Fibroblast of lung (primary cell): Measurements from ENCODE around the gene LPIN3. TPM values are rescaled to one million over a fixed set of nuclear protein-coding genes. Genes with fewer than 3 reads are reported as not detected.

ENCODE experiments used
- DNase-seq, 2 donors: peaks; one replicate each; pipeline versions ENCODE4 v3.0.0 to v3.0.0-alpha.2; 2010; ENCODE audit warnings: low read depth in 2 of 2
- H2AFZ ChIP-seq: 2 replicates; pipeline ENCODE4 v1.5.1; 2012; ENCODE audit warnings: low read length, control low read depth, inconsistent platforms
- H3K27ac ChIP-seq: 2 replicates; pipeline ENCODE4 v1.5.1; 2011; ENCODE audit warnings: low read length, control low read depth; ENCODE audit not compliant: insufficient read depth
- H3K27me3 ChIP-seq: 2 replicates; pipeline ENCODE4 v1.5.1; 2011; ENCODE audit warnings: mild to moderate bottlenecking, low read length; ENCODE audit not compliant: control insufficient read depth, insufficient read depth
- H3K36me3 ChIP-seq: 2 replicates; pipeline ENCODE4 v1.5.1; 2011; ENCODE audit warnings: low read length; ENCODE audit not compliant: control insufficient read depth, insufficient read depth
- H3K4me1 ChIP-seq: 2 replicates; pipeline ENCODE4 v1.5.1; 2011; ENCODE audit warnings: low read length; ENCODE audit not compliant: control insufficient read depth, insufficient read depth; ENCODE audit errors: extremely low read depth
- H3K4me2 ChIP-seq: 2 replicates; pipeline ENCODE4 v1.5.1; 2011; ENCODE audit warnings: low read length, control low read depth; ENCODE audit not compliant: insufficient read depth; ENCODE audit errors: extremely low read depth
- H3K4me3 ChIP-seq, 4 experiments: fragments of 200-600 bp in 1 of 4; sonication (generic) in 1 of 4; replicated peaks in 1 of 4; 2 replicates each; pipeline ENCODE4 v1.5.1; 2011 to 2016; ENCODE audit warnings: low read length in 4 of 4, low read depth in 3 of 4, mild to moderate bottlenecking in 3 of 4, control low read depth in 2 of 4, inconsistent platforms in 1 of 4, mixed read lengths in 1 of 4; ENCODE audit not compliant: insufficient read depth in 1 of 4; ENCODE audit errors: control extremely low read depth in 1 of 4
- H3K79me2 ChIP-seq: 2 replicates; pipeline ENCODE4 v1.5.1; 2012; ENCODE audit warnings: mild to moderate bottlenecking, low read length, inconsistent platforms; ENCODE audit not compliant: control insufficient read depth, insufficient read depth
- H3K9ac ChIP-seq: 2 replicates; pipeline ENCODE4 v1.5.1; 2011; ENCODE audit warnings: mild to moderate bottlenecking, low read length, control low read depth; ENCODE audit not compliant: insufficient read depth
- H3K9me3 ChIP-seq: 2 replicates; pipeline ENCODE4 v1.5.1; 2012; ENCODE audit warnings: low read depth, low read length; ENCODE audit not compliant: control insufficient read depth, insufficient read depth
- H4K20me1 ChIP-seq: 2 replicates; pipeline ENCODE4 v1.5.1; 2011; ENCODE audit warnings: low read length; ENCODE audit not compliant: control insufficient read depth, insufficient read depth; ENCODE audit errors: extremely low read depth
- CTCF ChIP-seq, 2 donors: IDR thresholded peaks in 1 of 2; conservative IDR thresholded peaks in 1 of 2; 1 replicate in 1 of 2; 2 replicates in 1 of 2; pipeline ENCODE4 v1.5.1; 2011 to 2012; ENCODE audit warnings: low read length in 2 of 2, control low read depth in 1 of 2, inconsistent platforms in 1 of 2, low read depth in 1 of 2, mild to moderate bottlenecking in 1 of 2
- EZH2 ChIP-seq: IDR thresholded peaks from 2 replicates; pipeline ENCODE4 v1.5.1; 2012; ENCODE audit warnings: low read length, control low read depth, mild to moderate bottlenecking; ENCODE audit errors: missing control alignments
- polyA plus RNA-seq, 2 donors: library from polyadenylated mRNA; depleted of rRNA in 1 of 2; stranded (reverse) in 1 of 2; unstranded in 1 of 2; fragments of >200 nt; gene quantifications; 2 replicates each; pipeline ENCODE4 v1.2.1, GENCODE V29; 2011 to 2012; ENCODE audit warnings: missing spikeins in 1 of 2
- total RNA-seq: library from RNA; depleted of rRNA; stranded (reverse); fragments of >200 nt; gene quantifications from 2 replicates; pipeline ENCODE4 v1.2.1, GENCODE V29; 2014

The LPIN3 gene
- total and polyA plus RNA-seq, 2 donors (not counting 1 experiment from before 2014, with no cell fraction given) = 4.7 to 5.1 TPM

GRCh38 chr20:41376349-41376748 is 35.7 kb downstream of the LPIN3 start:
- TF ChIP-seq CTCF (conservative IDR thresholded peaks at IDR 0.05 in 1 of 2, IDR thresholded peaks at IDR 0.05 in 1 of 2; ENCODE audit: low read depth in 1 of 2, low read length in 2 of 2) = no peak
- no peak for TF ChIP-seq EZH2
- Histone ChIP-seq H2AFZ (no peak overlapping the region), H3K27ac (no peak overlapping the region), H3K79me2 (no peaks in the 10 kb centered on the region), H3K36me3 (no peaks in the 10 kb centered on the region), H3K4me3 (no peak overlapping the region), H3K9ac (no peak overlapping the region), H4K20me1 (no peaks in the 10 kb centered on the region), H3K9me3 (no peaks in the 10 kb centered on the region), H3K4me2 (no peak overlapping the region), H3K27me3 (peaks cover 8% of the 10 kb centered on the region), H3K4me1 (no peaks in the 10 kb centered on the region)
- no peak for DNase-seq

- Histone ChIP-seq H3K79me2 (no peaks in the 10 kb centered on the region), H3K27ac (no peak overlapping the region), H3K9ac (no peak overlapping the region), H3K4me3 (no peak overlapping the region), H3K4me1 (no peaks in the 10 kb centered on the region), H3K36me3 (no peaks in the 10 kb centered on the region), H4K20me1 (no peaks in the 10 kb centered on the region), H3K4me2 (no peak overlapping the region), H3K9me3 (no peaks in the 10 kb centered on the region), H2AFZ (no peak overlapping the region), H3K27me3 (peaks cover 8% of the 10 kb centered on the region)
- TF ChIP-seq EZH2 (no peak), CTCF (conservative IDR thresholded peaks at IDR 0.05 in 1 of 2, IDR thresholded peaks at IDR 0.05 in 1 of 2; ENCODE audit: low read depth in 1 of 2, low read length in 2 of 2) (no peak)
- no peak for DNase-seq
Observed at GRCh38 chr20:41377275-41377674, 36.7 kb downstream of the LPIN3 start.

GRCh38 chr20:41379551-41379950 is 38.9 kb downstream of the LPIN3 start:
- H2AFZ ChIP-seq = no peak overlapping the region
- H3K4me3 ChIP-seq = no peak overlapping the region
- no peaks in the 10 kb centered on the region for H3K79me2 ChIP-seq
- H3K9me3 ChIP-seq = no peaks in the 10 kb centered on the region
- no peak overlapping the region for H3K4me2 ChIP-seq
- no peak for TF ChIP-seq EZH2
- TF ChIP-seq CTCF (conservative IDR thresholded peaks at IDR 0.05 in 1 of 2, IDR thresholded peaks at IDR 0.05 in 1 of 2; ENCODE audit: low read depth in 1 of 2, low read length in 2 of 2) = no peak
- no peaks in the 10 kb centered on the region for H3K36me3 ChIP-seq
- no peak overlapping the region for H3K9ac ChIP-seq
- H4K20me1 ChIP-seq = no peaks in the 10 kb centered on the region
- peaks cover 12% of the 10 kb centered on the region for H3K27me3 ChIP-seq
- DNase-seq = no peak
- H3K4me1 ChIP-seq = no peaks in the 10 kb centered on the region
- H3K27ac ChIP-seq = no peak overlapping the region
